Stromal cell of bone marrow (primary cell): ENCODE data around the gene OAT.

Source experiments
- DNase-seq: peaks from one replicate; pipeline ENCODE4 v3.0.0-alpha.2; 2012; ENCODE audit warnings: low read depth

OAT gene

DNA sequence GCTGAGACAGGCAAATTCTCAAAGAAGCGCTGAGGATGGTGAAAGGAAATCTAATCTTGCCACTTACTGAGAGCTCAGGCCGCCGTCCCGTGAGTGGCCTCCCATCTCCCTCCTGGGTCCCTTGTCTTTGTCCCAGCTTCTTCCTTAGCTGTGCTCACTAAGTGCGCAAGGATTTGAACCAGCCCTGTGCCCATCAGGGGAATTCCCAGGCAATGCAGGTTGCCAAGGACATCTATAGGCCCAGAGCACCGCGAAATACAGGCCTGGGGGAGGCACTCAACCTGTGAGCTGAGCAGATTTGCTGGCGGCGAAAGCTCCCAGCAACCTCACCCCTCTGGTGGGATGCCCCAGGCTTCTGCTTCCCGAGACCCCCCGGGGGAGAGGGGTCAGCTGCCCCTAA, 64.8 kb downstream of the OAT start:
- no peak for DNase-seq

DNA sequence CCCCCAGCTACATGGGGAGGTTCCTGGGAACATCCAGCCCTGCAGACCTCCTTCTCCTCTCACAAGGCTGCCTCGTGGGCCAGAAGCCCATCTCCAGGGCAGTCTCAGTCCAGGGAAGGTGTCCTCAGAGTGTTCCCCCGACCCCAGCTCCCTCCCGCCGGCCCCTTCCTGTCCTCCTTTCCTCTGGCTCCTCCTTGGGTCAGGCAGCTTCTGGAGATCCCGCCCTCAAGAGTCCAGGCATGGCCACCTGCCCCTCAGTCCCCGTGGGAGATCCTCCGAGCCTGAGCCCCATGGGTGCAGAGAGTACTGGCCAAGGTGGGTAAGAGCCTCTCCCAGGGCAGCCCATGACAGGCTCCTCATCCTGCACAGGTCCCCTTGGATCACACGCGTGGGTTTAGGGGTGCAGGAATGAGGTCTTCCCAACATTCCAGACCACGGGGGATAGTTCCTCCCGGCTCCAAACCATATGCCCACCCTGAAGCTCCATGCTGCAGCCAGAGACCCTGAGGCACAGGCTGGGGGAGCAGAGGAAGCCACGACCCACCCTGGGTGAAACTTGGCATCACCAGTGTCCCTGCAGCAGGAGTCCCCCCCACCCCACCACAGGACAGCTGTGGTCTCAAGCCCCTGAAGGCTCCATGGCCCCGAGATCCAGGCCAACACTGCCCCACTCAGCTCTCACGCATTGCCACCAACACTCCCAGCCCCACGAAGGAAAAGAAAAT, 65.5 kb downstream of the OAT start:
- DNase-seq, result no peak

DNA sequence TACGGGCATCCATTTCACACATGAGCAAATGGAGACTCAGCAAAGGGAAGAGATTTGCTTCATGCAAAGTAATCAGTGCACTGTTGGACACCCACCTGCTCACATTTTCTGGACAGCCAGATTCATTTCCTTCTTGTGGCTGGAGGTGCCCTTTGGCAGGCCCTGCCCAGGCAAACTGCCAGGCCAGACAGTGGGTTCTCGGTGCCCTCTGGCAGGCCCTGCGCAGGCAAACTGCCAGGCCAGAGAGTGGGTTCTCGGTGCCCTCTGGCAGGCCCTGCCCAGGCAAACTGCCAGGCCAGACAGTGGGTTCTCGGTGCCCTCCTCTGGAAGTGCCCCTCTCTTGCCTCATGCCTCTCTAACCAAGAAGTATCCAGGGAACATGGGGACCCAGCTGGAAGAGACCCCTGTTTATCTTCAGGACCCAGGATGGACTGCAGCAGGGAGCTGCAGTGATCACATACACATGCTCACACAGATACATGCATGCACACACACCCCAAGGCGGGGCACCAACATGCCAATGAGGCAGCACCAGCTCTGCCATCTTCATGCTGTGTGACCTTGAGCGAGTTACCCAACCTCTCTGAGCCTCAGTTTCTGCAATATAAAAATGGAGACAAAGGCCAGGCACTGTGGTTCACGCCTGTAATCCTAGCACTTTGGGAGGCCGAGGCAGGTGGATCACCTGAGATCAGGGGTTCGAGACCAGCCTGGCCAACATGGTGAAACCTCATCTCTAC, 67.1 kb downstream of the OAT start:
- no peak for DNase-seq

DNA sequence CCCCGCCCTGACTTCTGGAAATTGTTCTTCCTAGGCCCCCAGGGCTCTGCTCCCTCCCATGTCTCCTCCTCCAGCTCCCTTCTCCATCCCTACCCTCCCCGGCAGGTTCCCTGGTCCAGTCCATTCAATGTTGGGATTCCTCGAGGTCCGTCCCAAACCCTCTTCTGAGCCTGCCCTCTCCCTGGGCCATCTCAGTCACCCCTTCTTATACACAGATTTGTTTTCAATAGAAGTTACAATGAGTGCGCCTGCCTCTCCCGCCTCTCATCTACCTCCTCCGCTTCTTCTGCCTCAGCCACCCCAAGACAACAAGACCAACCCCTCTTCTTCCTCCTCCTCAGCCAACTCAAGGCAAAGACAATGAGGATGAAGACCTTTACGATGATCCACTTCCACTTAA, 67.9 kb downstream of the OAT start:
- no peak for DNase-seq

DNA sequence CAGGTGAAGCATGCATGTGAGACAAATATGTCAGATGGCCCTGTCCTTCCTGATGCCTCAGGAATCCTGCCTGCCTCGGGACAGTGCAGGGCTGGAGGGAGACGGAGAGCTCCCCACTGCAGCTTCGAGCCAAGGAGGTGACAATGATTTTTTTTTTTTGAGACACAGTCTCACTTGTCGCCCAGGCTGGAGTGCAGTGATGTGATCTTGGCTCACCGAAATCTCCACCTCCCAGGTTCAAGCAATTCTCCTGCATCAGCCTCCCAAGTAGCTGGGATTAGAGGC, 68.8 kb downstream of the OAT start:
- DNase-seq, result no peak

DNA sequence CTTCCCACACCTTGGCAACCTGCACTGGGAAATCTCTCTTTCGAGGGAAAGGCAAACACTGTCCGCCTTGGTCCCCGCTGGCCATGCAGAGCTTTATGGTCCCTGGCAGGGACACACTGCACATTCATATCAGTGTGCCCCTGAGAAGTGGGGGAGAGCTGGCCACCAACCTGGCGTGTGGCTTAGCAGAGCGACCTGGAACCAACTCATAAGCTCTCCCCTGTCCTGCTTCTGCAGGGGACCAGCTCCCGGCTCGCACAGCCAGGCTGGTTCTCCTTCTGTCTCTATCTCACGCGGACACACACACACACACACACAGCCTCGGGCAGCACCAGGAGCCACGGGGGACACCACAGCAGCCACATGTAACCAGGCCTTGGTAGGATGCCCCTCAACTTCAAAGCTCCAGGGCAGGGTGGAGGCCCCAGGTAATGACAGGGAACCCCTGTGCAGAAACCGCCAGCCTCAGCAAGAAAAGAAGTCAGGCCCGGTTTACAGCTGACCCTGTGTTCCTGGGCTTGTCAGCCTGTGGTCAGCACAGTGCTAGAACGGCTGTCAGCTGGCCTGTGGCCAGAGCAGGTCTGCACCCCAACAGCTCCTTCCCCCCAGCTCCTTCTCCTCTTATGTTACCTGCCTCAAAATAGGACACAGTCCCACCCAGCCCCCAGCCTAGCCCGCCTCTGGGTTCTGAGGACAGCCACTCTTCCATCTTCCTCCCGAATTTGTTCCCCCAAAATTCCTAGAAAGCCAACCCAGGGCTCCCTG, 69.3 kb downstream of the OAT start:
- no peak for DNase-seq

DNA sequence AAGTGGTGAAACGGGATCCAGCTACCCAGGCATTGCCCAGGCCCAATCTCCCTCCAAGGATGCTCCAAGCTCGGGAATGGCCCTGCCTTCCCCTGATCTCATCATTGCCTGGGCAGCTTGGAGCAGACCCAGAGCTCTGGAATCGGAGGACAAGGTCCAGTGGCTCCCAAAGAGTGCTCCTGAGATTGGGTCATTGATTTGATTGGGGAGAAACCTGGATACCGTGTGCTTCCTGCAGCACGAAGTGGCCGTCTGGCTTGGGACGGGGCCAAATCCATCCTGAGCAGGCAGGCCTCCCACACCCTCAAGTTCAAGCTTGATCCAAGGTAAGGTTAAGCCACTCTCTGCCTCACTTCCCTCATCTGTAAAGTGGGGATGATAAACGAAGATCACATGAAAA, 69.9 kb downstream of the OAT start:
- DNase-seq, result no peak

DNA sequence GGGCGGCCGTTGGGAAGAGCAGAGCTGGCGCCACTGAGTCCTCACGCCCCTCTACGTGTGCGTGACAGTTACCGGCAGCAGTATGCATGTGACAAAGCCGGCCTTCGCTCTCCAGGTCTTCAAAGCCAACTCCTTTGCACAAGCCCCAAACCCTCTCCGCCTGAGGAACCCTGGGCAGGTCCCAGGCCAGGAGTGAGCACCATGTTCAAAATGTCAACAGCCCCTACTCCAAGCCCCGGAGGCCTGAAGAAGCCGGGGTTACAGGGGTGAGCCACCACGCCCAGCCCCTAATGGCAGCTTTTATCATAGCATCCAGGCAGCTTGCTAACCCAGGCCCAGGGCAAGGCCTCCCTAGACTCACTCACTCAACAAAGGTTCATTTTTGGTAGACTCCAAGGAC, 70.8 kb downstream of the OAT start:
- no peak for DNase-seq
